OCI-LY1 (cell line): ENCODE measurements around the gene SPC25.

Experiments
- CTCF ChIP-seq: fragments of 200-600 bp; sonication (generic), shearing (Covaris generic); IDR thresholded peaks from 2 replicates; pipeline ENCODE4 v1.5.1; 2017; ENCODE audit warnings: mild to moderate bottlenecking, antibody characterized with exemption, low read length, moderate library complexity, mixed read lengths
- EZH2 ChIP-seq: fragments of 200-600 bp; sonication (generic), shearing (Covaris generic); IDR thresholded peaks from 2 replicates; pipeline ENCODE4 v1.8.0; 2017; ENCODE audit warnings: borderline replicate concordance, mixed run types, mild to moderate bottlenecking, antibody characterized with exemption, low read length, moderate library complexity, mixed read lengths

DNA sequence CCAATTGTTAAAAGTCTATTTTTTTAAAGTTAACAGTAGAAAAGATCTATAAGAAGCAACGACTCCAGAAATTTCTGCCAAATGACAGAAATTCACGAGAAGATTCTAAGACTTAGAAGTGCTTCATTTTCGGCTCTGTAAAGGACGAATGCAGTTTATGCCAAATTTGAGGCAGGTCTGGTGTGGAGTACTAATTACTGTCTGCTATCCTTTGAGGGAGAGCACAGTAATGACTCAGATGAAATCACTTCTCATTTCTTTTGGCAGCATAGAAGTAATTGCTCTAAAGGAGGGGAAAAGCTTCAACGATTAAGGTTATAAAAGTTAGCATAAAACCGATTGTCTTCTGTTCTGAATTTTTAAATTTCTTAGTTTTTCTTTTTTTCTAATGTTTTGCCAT, 22.2 kb upstream of the SPC25 start:
- no peak for TF ChIP-seq CTCF
- no peak for TF ChIP-seq EZH2
